ENCODE results near the gene TSGA10IP. TPM values are rescaled to one million over a fixed set of nuclear protein-coding genes. Genes with fewer than 3 reads are reported as not detected.

The TSGA10IP gene
- total RNA-seq, 1 experiment from 2014 or later = not detected

GRCh38 chr11:65932558-65932919, 12.7 kb upstream of the TSGA10IP start:
- in situ Hi-C loops (cut with HindIII; ENCODE audit: low pct_unique_long_range_greater_than_20kb, low sequenced_read_pairs) (no loop called here), intact Hi-C loops (cut with micrococcal nuclease; ENCODE audit: unreplicated experiment) (no loop called here)
- Histone ChIP-seq H3K4me1 (ENCODE audit: control insufficient read depth, insufficient read depth, low read length) (peaks cover 10% of the 10 kb centered on the region), H3K36me3 (ENCODE audit: control insufficient read depth, insufficient read depth, low read length) (no peaks in the 10 kb centered on the region), H3K27me3 (ENCODE audit: control insufficient read depth, insufficient read depth, low read length) (no peaks in the 10 kb centered on the region), H3K4me3 (ENCODE audit: low read depth in 2 of 2, low read length in 2 of 2) (no peak overlapping the region), H3K9me3 (ENCODE audit: control insufficient read depth, insufficient read depth, low read depth, low read length) (no peaks in the 10 kb centered on the region), H3K27ac (ENCODE audit: low read length) (no peak overlapping the region)
- POLR2A ChIA-PET = no interaction called here
- BruUV-seq (replicated peaks) = no TSS peak
- CTCF ChIA-PET = interaction anchor here (0.6 to 1.5 kb wide), 2 partner anchors 38 to 44 kb away, joined by 5 to 16 read pairs; partner anchors contain the start of gene FIBP
- peak; percentile 47 for ATAC-seq
- TF ChIP-seq SIN3A (IDR thresholded peaks at IDR 0.05; ENCODE audit: borderline replicate concordance, insufficient read depth, low read depth, low read length) (no peak), TCF7L2 (IDR thresholded peaks at IDR 0.05; ENCODE audit: low read depth, low read length) (no peak), POLR2AphosphoS5 (IDR thresholded peaks at IDR 0.05; ENCODE audit: low read depth, low read length) (no peak), CTCF (IDR thresholded peaks at IDR 0.05) (no peak), REST (IDR thresholded peaks at IDR 0.05; ENCODE audit: insufficient read depth in 1 of 2, low read depth in 2 of 2, low read length in 1 of 2) (no peak)
- no peak for DNase-seq (ENCODE audit: low read depth, low spot score)

GRCh38 chr11:65934014-65934413, 11.3 kb upstream of the TSGA10IP start:
- no peak overlapping the region for H3K27ac ChIP-seq (ENCODE audit: low read length)
- TF ChIP-seq TCF7L2 (IDR thresholded peaks at IDR 0.05; ENCODE audit: low read depth, low read length) (no peak), CTCF (IDR thresholded peaks at IDR 0.05) (no peak)
- no peak for ATAC-seq
- ChIA-PET POLR2A (no interaction called here), CTCF (no interaction called here)
- no peak for DNase-seq (ENCODE audit: low read depth, low spot score)
- no peaks in the 10 kb centered on the region for H3K36me3 ChIP-seq (ENCODE audit: control insufficient read depth, insufficient read depth, low read length)
- no peak overlapping the region for H3K4me3 ChIP-seq (ENCODE audit: low read depth in 2 of 2, low read length in 2 of 2)
- no TSS peak for BruUV-seq (replicated peaks)
- intact Hi-C loops (cut with micrococcal nuclease; ENCODE audit: unreplicated experiment) (no loop called here), in situ Hi-C loops (cut with HindIII; ENCODE audit: low pct_unique_long_range_greater_than_20kb, low sequenced_read_pairs) (no loop called here)
- H3K27me3 ChIP-seq (ENCODE audit: control insufficient read depth, insufficient read depth, low read length) = no peaks in the 10 kb centered on the region
- no peaks in the 10 kb centered on the region for H3K9me3 ChIP-seq (ENCODE audit: control insufficient read depth, insufficient read depth, low read depth, low read length)
- peaks cover 10% of the 10 kb centered on the region for H3K4me1 ChIP-seq (ENCODE audit: control insufficient read depth, insufficient read depth, low read length)
